ENCODE results near the gene DENND6B.
A peak's percentile ranks its signal among the peaks of the same experiment; 100 is the strongest.

The DENND6B gene

GRCh38 chr22:50315289-50316113 lies 11.3 kb downstream of the DENND6B start:
- no peak for DNase-seq (ENCODE audit: low spot score)

GRCh38 chr22:50314455-50315288 lies 12.1 kb downstream of the DENND6B start:
- DNase-seq (ENCODE audit: low spot score), result peak; percentile 69

- DNase-seq (ENCODE audit: low spot score), result no peak
Observed at GRCh38 chr22:50314081-50314454, 12.7 kb downstream of the DENND6B start.

- no peak for DNase-seq (ENCODE audit: low spot score)
Observed at GRCh38 chr22:50313600-50313999, 13.2 kb downstream of the DENND6B start.

- DNase-seq (ENCODE audit: low spot score), result no peak
Observed at GRCh38 chr22:50313021-50313420, 13.8 kb downstream of the DENND6B start.

GRCh38 chr22:50312371-50312770 lies 14.4 kb downstream of the DENND6B start:
- no peak for DNase-seq (ENCODE audit: low spot score)

GRCh38 chr22:50311606-50312351 lies 15.0 kb downstream of the DENND6B start:
- no peak for DNase-seq (ENCODE audit: low spot score)

GRCh38 chr22:50310949-50311444 lies 15.8 kb downstream of the DENND6B start:
- DNase-seq (ENCODE audit: low spot score), result no peak

- no peak for DNase-seq (ENCODE audit: low spot score)
Observed at GRCh38 chr22:50310031-50310722, 16.6 kb downstream of the DENND6B start.

GRCh38 chr22:50309601-50309991 lies 17.2 kb downstream of the DENND6B start:
- DNase-seq (ENCODE audit: low spot score), result peak; percentile 87

- DNase-seq (ENCODE audit: low spot score), result peak; percentile 47
Observed at GRCh38 chr22:50308986-50309600, 17.7 kb downstream of the DENND6B start.

- DNase-seq (ENCODE audit: low spot score), result peak; percentile 81
Observed at GRCh38 chr22:50308597-50308935, 18.2 kb downstream of the DENND6B start.

GRCh38 chr22:50307890-50308596 lies 18.8 kb downstream of the DENND6B start:
- no peak for DNase-seq (ENCODE audit: low spot score)

- DNase-seq (ENCODE audit: low spot score), result peak; percentile 81
Observed at GRCh38 chr22:50306753-50307749, 19.8 kb downstream of the DENND6B start, which contains the start of gene PLXNB2. TSS of gene PLXNB2 (minus strand) at chr22:50307646. CDS start at chr22:50290584, 17,062 bp downstream.

GRCh38 chr22:50305923-50306566 lies 20.8 kb downstream of the DENND6B start:
- DNase-seq (ENCODE audit: low spot score), result no peak

- no peak for DNase-seq (ENCODE audit: low spot score)
Observed at GRCh38 chr22:50305393-50305922, 21.4 kb downstream of the DENND6B start.

GRCh38 chr22:50304528-50305392 lies 22.1 kb downstream of the DENND6B start:
- DNase-seq (ENCODE audit: low spot score), result no peak
